SH-SY5Y (cell line): ENCODE results near the gene ZG16B.

Experiments used
- GATA2 ChIP-seq: IDR thresholded peaks from 2 replicates; pipeline ENCODE4 v1.6.1; 2011; ENCODE audit warnings: mild to moderate bottlenecking, low read depth, low read length
- GATA3 ChIP-seq: IDR thresholded peaks from 2 replicates; pipeline ENCODE4 v1.6.1; 2011; ENCODE audit warnings: low read depth, mild to moderate bottlenecking, low read length, moderate library complexity

The ZG16B gene

DNA sequence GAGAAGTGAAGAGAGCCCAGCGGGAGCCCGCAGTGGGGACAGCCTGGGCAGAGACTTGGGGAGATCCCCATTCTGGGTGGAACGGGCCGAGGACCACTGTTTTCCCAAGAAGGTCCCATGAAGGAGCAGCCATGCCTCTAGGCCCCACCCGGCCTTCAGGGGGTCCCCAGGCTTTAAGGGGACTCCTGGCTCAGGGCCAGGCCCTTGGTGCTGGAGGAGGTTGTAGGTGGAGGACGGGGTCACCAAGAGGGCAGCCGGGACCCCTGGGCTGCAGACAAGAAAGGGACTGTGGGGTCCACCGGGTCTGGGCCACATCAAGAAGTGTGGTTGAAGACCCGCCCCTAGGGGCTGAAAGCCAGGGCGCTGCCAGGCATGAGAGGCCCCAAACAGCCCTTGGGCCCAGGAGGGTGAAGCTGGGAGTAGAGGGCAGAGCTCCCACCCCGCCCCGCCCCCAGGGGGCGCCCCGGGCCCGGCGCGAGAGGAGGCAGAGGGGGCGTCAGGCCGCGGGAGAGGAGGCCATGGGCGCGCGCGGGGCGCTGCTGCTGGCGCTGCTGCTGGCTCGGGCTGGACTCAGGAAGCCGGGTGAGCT, 13.3 kb upstream of the ZG16B start, which contains the start of gene PRSS21:
PRSS21 (plus strand) TSS at position 487 of the 589 bp plus-strand sequence; CDS start at position 519, 32 bp downstream.
- TF ChIP-seq GATA2 (no peak), GATA3 (no peak)

GRCh38 chr16:2817340-2818271, 12.5 kb upstream of the ZG16B start:
- TF ChIP-seq GATA3 (no peak), GATA2 (no peak)

- TF ChIP-seq GATA2 (no peak), GATA3 (no peak)
Observed at GRCh38 chr16:2818272-2818876, 11.7 kb upstream of the ZG16B start.

DNA sequence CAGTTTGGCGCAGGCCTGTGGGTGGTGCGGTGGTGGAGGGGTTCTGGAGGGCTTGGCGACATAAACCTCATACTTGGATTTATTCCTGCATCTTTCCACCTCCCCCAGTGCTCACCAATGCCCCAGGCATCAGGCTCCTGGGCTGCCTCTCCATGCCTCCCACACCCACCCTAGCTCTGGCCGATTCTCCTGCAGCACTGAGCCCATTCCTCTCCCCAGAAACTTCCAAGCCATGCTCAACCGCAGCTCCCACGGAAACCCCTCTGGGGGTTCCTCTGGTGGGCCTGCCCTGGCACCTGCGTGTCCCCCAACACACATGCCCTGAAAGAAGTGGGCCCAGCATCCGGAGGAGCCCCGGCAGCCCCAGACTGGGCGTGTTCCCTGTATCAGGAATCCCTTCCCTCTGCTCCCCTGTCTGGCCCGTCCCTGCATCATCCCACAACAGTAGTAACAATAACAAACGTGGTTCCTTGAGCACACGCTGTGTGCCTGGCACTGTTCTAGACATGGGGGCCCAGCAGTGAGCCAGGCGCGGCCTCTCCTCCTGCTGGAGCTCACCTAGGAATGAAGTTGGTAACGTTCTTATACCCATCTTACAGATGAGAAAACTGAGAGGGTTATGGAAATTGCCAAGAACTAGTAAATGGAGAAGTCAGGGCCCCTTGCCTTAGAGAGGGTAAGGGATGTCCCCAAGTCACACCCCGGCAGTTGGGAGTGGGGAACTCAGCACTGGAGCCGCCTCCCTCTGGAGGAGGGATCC, 10.7 kb upstream of the ZG16B start:
- TF ChIP-seq GATA2 = no peak
- TF ChIP-seq GATA3 = no peak

GRCh38 chr16:2819939-2820835, 9.9 kb upstream of the ZG16B start:
- TF ChIP-seq GATA3 (no peak), GATA2 (no peak)

GRCh38 chr16:2820836-2821486, 9.1 kb upstream of the ZG16B start:
- no peak for TF ChIP-seq GATA3
- no peak for TF ChIP-seq GATA2

DNA sequence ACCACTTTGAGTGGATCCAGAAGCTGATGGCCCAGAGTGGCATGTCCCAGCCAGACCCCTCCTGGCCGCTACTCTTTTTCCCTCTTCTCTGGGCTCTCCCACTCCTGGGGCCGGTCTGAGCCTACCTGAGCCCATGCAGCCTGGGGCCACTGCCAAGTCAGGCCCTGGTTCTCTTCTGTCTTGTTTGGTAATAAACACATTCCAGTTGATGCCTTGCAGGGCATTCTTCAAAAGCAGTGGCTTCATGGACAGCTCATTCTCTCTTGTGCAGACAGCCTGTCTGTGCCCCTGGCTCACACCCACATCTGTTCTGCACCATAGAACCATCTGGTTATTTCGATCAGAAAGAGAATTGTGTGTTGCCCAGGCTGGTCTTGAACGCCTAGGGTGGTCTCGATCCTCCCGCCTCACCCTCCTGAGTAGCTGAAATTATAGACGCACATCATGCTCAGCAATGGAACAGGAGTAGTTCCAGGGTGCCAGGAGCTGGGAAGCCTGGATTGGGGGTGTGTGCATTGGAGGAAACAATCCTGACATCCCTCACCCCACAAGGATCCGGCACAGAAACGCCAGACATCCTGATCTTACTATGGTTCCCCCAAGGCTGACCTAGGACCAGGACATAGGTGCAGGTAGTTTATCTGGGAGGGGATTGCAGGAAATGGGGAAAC, 8.5 kb upstream of the ZG16B start:
- TF ChIP-seq GATA3 = no peak
- no peak for TF ChIP-seq GATA2

DNA sequence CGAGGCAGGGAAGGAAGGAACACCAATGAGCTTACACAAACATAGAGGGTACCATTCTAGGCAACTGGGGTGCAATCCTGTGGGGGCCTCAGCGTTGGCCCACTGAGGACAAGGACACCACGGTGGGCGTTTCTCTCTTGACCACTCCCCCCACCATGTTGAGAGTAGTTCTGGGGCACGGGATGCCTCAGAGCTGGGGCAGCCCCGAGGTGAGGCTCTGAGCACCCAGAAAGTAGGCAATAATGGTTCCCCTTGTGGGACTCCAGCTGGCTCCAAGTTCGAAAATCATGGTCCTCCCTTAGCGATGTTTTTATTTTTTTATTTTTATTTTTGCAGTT, 8.0 kb upstream of the ZG16B start:
- TF ChIP-seq GATA3 (no peak), GATA2 (no peak)

DNA sequence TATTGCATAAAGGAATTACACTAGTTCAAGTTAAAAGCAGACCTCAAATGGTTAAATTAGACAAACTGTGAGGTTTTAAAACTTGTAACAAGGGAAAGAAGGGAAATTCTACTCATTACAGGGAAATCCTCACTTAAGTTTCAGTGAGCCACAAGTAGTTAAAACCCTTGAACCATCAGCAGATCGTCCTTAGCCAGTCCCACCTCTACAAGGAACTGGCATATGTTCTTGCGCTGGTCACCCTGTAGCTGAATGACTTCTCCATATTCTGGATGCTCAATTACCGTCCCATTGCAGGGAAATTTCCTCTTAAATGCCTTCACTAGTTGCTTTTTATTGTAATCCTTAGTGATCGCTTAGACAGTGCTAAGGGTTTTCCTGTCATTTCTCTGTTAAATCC, 7.6 kb upstream of the ZG16B start:
- no peak for TF ChIP-seq GATA3
- no peak for TF ChIP-seq GATA2

GRCh38 chr16:2824626-2825025, 5.5 kb upstream of the ZG16B start:
- TF ChIP-seq GATA2 = no peak
- TF ChIP-seq GATA3 = no peak

DNA sequence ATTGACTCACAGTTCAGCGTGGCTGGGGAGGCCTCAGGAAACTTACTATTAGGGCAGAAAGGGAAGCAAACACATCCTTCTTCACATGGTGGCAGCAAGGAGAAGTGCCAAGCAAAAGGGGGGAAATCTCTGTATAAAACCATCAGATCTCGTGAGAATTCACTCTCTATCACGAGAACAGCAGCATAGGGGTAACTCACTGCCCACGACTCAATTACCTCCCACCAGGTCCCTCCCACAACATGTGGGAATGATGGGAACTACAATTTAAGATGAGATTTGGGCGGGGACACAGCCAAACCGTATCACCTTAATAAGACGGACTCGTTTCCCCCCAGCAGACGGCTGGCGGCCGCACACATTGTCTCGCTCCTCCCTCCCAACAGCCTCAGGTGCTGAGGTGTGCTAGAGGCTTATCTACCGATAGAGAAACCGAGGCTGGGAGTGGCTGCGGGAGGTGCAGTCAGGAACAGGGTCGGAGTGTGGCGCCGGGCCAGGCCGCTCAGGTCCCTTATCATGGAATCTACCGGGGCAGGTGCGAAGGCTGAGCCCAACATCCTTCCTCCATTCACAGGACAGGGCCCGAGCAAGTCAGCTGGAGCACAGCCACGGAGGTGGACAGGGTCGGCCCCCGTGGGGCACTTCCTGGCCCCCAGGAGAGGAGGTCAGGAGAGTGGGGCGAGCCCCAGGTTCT, 4.9 kb upstream of the ZG16B start:
- TF ChIP-seq GATA2 = no peak
- no peak for TF ChIP-seq GATA3

DNA sequence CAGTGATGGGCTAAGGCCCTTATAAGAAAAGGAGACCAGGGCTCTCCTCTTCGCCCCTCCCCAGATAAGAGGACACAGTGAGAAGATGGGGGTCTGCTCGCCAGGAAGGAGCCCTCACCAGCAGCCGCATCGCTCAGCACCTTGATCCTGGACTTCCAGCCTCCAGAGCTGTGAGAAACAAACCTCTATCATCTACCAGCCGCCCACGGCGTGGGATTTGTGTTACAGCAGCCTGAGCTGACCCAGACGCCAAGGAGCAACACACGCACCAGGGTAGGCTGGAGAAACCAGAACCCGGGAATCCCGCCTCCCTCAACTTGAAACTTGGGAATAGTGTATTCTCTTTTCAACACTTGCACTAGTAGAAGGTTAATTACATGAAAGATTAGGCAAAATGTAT, 4.2 kb upstream of the ZG16B start:
- TF ChIP-seq GATA2 (no peak), GATA3 (no peak)

DNA sequence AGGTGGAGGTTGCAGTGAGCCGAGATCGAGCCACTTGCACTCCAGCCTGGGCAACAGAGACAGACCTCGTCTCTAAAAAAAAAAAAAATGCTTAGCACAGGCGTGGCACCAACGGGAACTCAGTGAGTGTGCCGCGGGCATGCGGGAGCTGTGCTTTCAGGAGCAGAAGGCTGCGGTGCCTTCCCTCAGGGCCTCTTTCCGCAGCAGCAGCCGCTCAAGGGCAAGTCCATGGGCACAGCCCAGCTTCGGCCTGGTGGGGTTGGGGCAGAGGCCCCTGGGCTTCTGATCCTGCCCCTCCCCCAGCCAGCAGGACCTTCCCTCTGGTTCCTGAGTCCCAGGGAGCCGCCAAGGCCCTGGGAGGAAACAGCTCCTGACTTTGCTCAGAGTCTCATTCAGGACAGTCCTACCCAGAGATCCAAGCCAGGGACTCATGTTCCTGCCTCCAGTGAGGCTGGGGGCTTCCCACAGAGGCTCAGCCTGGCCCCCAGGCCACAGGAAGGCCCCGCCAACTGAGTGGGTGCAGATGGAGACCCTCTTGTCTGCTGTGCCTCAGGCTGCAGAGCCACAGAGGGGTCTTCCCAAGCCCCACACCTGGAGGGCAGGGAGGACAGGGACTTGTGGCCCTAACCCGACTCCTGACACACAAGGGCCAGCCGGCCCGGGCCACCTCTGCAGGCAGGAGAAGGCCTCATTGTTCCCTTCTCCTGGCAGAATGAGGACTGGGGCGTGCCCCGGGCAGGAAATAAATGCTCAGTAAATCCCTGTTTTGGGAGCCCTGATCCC, 3.3 kb upstream of the ZG16B start:
- TF ChIP-seq GATA3 (no peak), GATA2 (no peak)
